TTC549 (cell line): ENCODE data around the gene COX11.

ENCODE experiments used
- FAIRE-seq: peaks from 2 replicates; lab custom pipeline; 2012; peaks lifted over from hg19 to GRCh38; lab: Jason Lieb, UNC

The COX11 gene

GRCh38 chr17:54967621-54968261, 713 bp downstream of the COX11 start:
- no peak for FAIRE-seq

DNA sequence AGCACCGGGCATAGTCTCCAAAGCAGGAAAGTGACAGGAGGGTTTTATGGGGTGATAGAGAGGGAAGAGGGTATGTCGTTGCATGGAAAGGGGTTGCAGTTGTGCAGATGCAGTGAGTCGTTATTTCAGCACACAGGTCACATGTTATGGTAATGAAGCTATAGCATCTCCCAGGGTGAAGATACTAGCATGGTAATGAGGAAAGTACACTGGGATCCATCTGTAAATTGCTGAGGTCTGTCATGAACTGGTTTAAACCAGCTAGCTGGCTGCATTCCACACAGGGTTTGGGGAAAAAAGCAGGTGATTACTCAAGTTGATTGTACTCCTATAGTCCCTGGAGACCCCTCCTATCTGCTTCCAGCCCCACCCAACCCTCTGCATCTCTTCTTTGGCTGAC, 11.7 kb downstream of the COX11 start:
- no peak for FAIRE-seq

GRCh38 chr17:54951286-54951685, 17.2 kb downstream of the COX11 start:
- no peak for FAIRE-seq

DNA sequence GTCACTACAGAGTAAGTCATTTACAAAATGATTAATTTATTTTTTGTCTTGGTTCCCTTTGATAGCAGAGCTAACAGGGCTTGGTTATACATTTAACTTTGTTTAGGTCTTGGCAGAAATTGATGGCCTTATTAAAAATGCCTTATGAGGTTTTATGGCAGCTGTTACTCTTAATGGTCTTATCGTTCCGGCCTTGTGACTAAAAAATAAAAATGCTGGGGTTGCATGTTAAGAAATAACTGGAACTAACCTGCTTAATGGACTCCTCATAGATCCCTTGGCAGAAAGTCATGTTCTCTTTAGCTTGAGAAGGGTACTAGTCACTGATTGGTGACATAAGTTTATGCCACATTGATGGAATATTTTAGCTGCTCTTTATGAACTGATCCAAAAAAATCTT, 18.3 kb downstream of the COX11 start:
- no peak for FAIRE-seq

DNA sequence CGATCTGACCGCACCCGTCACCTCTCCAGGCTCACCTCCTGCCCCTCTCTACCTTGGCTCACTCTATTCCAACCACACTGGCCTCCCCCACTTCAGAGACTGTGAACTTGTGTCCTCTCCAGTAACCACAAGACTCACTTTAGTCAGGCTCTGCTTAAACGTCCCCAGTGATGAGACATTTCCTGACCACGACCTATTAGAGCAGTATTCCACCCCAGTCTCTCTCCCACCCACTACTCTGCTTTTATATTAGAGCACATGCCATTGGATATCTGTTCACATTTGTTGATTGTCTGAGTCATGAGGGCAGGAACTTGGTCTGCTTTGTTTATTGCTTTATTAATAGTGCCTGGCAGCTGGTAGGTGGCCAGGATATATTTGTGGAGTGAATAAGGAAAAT, 20.1 kb downstream of the COX11 start:
- FAIRE-seq = no peak

GRCh38 chr17:54947396-54947795, 21.1 kb downstream of the COX11 start:
- FAIRE-seq = no peak

- FAIRE-seq = no peak
These were observed 22.8 kb downstream of the COX11 start for GRCh38 chr17:54945671-54946070.

DNA sequence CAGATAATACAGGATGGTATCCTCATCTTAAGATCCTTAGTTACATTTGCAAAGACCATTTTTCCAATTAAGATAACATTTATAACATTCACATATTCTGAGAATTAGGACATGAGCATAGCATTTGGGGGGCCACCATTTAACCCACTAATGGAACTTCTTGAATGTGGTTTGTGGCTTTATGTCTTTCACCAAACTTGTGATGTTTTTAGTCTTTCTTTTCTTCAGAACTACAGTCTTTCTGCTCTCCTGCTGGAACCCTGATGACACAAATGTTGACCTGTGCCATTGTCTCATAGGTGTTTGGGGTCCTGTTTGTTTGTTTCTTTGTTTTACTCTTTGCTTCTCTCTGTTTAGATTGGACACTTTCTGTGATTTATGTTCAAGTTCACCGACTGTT, 23.2 kb downstream of the COX11 start:
- no peak for FAIRE-seq

DNA sequence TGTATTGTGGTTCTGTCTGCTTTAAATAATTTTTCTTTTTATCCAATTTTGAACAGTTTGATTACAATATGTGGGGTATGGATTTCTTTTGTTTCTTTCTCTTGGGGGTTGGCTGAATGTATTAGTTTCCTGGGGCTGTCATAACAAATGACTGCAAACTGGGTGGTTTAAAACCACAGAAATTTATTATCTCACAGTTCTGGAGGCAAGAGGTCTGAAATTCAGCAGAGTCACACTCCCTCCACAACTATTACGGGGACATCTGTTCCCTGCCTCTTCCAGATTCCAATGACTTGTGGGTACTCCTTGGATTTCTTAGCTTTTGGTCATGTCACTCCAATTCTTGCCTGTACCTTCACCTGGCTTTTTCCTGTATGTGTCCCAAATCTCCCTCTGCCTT, 23.7 kb downstream of the COX11 start:
- no peak for FAIRE-seq

- no peak for FAIRE-seq
These were observed 27.2 kb downstream of the COX11 start for GRCh38 chr17:54941285-54941684.

DNA sequence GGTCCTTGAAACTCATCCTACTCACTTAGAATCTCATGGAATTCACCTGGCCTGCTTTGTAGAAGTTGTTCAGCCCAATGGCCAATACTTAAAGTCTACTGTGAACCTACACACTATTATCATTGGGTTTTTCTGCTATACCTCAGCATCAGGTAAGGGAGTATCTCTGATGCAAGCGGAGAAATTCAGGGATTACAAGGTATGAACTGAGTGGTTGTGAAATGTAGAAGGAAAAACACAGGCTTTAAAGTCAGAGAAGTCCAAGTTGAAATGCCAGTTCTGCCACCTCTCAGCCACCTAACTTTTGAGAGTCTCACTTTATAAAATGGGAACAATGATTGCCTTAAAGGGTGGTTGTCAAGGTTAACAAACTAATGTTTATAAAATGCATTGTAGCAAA, 31.0 kb downstream of the COX11 start:
- FAIRE-seq = no peak

GRCh38 chr17:54937018-54937417, 31.4 kb downstream of the COX11 start:
- no peak for FAIRE-seq

GRCh38 chr17:54935471-54935870, 33.0 kb downstream of the COX11 start:
- FAIRE-seq = no peak

DNA sequence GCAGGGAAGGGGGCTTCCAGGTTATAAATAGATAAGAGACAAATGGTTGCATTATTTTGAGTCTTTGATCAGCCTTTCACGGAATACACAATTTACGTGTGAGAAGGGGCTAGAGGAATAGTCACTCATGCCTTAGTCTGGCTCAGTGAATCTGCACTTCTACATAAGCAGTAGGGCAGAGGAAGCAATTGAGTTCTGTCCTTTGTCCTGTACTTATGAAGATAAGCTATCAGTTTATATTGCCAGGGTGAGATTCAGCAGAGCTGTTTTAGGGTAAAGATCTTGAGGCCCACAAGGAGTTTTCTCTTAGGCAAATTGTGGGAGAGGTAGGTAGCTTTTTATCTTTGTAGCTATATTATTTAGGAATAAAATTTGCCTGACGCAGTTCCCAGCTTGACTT, 34.5 kb downstream of the COX11 start:
- FAIRE-seq = no peak

GRCh38 chr17:54932711-54933110, 35.7 kb downstream of the COX11 start:
- no peak for FAIRE-seq

DNA sequence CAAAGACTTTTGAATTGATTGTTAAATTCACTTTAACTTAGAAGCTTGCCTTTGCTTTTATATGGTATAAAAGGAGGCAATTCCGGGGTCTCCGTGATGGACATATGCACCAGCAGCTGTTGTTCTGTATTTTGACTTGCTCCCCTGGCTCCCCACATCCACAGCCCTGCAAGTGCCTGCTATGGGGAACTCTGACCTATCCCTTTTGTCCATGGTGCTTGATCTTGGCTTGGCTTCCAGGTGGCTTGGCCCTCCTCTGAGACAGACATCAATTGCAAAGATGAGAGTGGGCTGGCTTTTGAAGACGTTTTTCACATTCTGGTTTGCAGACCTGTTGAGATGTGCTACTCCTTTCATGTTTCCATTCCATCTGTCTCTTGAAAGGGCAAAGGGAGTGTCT, 40.9 kb downstream of the COX11 start:
- no peak for FAIRE-seq

GRCh38 chr17:54924405-54924804, 44.0 kb downstream of the COX11 start:
- FAIRE-seq = no peak

DNA sequence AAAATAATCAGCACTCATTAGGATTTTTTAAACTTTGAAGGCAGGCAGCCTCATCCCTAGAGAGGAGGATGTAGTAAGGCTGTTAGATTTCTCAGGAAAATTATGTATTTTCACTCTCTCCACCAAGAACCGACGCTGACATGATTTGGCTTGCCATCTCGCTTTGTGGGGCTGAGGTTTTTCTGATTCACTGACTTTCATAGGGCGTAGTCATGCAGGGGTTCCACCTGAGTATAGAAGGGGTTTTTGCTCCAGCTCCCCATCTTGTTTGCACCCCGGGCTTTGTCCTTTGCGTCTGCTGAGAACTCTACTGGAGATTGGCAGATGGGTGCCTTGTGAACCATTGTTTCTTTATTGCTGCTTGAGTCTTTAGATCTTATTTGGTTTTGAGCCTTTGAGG, 47.6 kb downstream of the COX11 start:
- FAIRE-seq = no peak

DNA sequence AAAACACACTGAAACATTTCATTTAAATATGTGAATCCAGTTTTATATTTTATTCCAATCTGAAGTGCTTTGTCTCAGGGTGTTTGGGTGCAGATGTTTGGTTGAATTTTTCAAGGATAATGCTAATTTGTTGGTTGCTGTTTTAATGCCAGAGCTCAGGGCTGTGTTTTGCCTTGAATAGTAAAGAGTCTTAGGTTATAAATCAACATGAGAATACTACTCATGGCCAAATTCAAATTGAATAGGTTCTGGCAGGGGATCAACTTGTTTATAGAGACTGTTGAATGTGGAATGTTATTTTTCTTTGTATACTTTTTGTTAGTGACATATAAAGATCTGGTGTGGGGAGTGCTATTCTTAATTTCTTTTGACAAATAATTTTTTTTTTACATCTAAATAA, 49.0 kb downstream of the COX11 start:
- no peak for FAIRE-seq

DNA sequence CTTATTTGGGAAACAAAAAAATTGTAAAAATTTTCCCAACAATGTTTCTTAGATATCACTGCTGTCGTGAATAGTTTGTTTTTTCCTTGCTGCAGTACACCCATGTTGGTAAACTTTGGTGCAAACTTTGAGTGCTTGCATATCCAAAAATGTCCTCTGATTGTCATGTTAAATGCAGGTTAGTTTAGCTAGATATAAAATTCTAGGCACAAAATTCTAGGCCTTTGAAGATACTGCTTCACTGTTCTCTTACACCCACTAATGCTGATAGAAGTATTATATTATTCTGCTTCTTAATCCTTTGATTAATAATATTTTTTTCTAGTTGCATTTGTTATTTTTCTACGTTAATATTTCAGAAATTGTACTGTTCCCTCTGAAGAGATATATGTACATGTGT, 51.7 kb downstream of the COX11 start:
- no peak for FAIRE-seq
